HepG2 (cell line): Measurements from ENCODE around the gene NMT2. TPM values are rescaled to one million over a fixed set of nuclear protein-coding genes. Genes with fewer than 3 reads are reported as not detected.

Source experiments
- ELF1 ChIP-seq: sonication (generic); formaldehyde crosslinking; IDR thresholded peaks from 2 replicates; pipeline ENCODE4 v1.4.0; 2020; ENCODE audit warnings: missing genetic modification reagents
- HNRNPH1 ChIP-seq: fragments of 200-400 bp; formaldehyde crosslinking; optimal IDR thresholded peaks from 2 replicates; pipeline ENCODE3; 2017; ENCODE audit warnings: mild to moderate bottlenecking, low read depth, low read length
- MATR3 ChIP-seq: sonication (generic); formaldehyde crosslinking; IDR thresholded peaks from 2 replicates; pipeline ENCODE4 v1.4.0; 2020; ENCODE audit warnings: missing genetic modification reagents
- NFE2 ChIP-seq: sonication (generic); formaldehyde crosslinking; IDR thresholded peaks from 2 replicates; pipeline ENCODE4 v1.4.0; 2020; ENCODE audit warnings: missing genetic modification reagents
- PITX1 ChIP-seq: sonication (generic); formaldehyde crosslinking; IDR thresholded peaks from 2 replicates; pipeline ENCODE4 v1.5.1; 2020; ENCODE audit warnings: mild to moderate bottlenecking, missing genetic modification reagents
- SP2 ChIP-seq: sonication (generic); formaldehyde crosslinking; IDR thresholded peaks from 2 replicates; pipeline ENCODE4 v1.5.1; 2020; ENCODE audit warnings: mild to moderate bottlenecking, missing genetic modification reagents
- TBP ChIP-seq: sonication (generic); formaldehyde crosslinking; IDR thresholded peaks from 2 replicates; pipeline ENCODE4 v1.5.0; 2020; ENCODE audit warnings: missing genetic modification reagents
- ZNF251 ChIP-seq: sonication (generic); formaldehyde crosslinking; IDR thresholded peaks from 2 replicates; pipeline ENCODE4 v1.9.0; 2021; ENCODE audit warnings: mild to moderate bottlenecking, missing genetic modification reagents
- ZNF260 ChIP-seq: sonication (generic); formaldehyde crosslinking; IDR thresholded peaks from 2 replicates; pipeline ENCODE4 v1.4.0; 2020; ENCODE audit warnings: missing genetic modification reagents, low read depth, mild to moderate bottlenecking, borderline replicate concordance
- ZNF337 ChIP-seq: sonication (generic); formaldehyde crosslinking; IDR thresholded peaks from 2 replicates; pipeline ENCODE4 v1.5.1; 2020; ENCODE audit warnings: missing genetic modification reagents, low read depth, mild to moderate bottlenecking, borderline replicate concordance
- ZNF678 ChIP-seq: sonication (generic); formaldehyde crosslinking; IDR thresholded peaks from 2 replicates; pipeline ENCODE4 v1.4.0; 2020; ENCODE audit warnings: mild to moderate bottlenecking, missing genetic modification reagents
- polyA plus RNA-seq, 8 experiments: library from polyadenylated mRNA; depleted of rRNA in 3 of 8; stranded (reverse) in 7 of 8; unstranded in 1 of 8; fragments of >200 nt; fragmentation: Illumina TruSeq in 4 of 8; extraction: Trizol in 4 of 8; gene quantifications; 2 replicates each; pipeline versions ENCODE4 v1.2.1 to v1.2.3, GENCODE V29; 2011 to 2016; ENCODE audit warnings: low read depth in 4 of 8, missing spikeins in 1 of 8, mixed read lengths in 1 of 8; ENCODE audit not compliant: insufficient read depth in 1 of 8
- total RNA-seq, 5 experiments: library from RNA; depleted of rRNA; stranded (reverse); fragments of >200 nt; fragmentation: Illumina TruSeq; extraction: Trizol; gene quantifications; 2 replicates each; pipeline ENCODE4 v1.2.3, GENCODE V29; 2016; ENCODE audit warnings: low read depth in 1 of 5
- TF ChIP-seq, protein P1 (sequence below): sonication (generic); formaldehyde crosslinking; IDR thresholded peaks from 2 replicates; pipeline ENCODE4 v1.4.0; 2020; ENCODE audit warnings: mild to moderate bottlenecking, missing genetic modification reagents
- TF ChIP-seq, protein P2 (sequence below): IDR thresholded peaks from 2 replicates; pipeline ENCODE4 v1.6.1; 2016
- TF ChIP-seq, protein P3 (sequence below): sonication (generic); formaldehyde crosslinking; conservative IDR thresholded peaks from 2 replicates; pipeline ENCODE4 v1.4.0; 2020; ENCODE audit warnings: missing genetic modification reagents
- TF ChIP-seq, protein P4 (sequence below): sonication (generic); formaldehyde crosslinking; IDR thresholded peaks from 2 replicates; pipeline ENCODE4 v1.4.0; 2020; ENCODE audit warnings: mild to moderate bottlenecking, missing genetic modification reagents
- TF ChIP-seq, protein P5 (sequence below): sonication (generic); formaldehyde crosslinking; IDR thresholded peaks from 2 replicates; pipeline ENCODE4 v1.4.0; 2020; ENCODE audit warnings: missing genetic modification reagents, borderline replicate concordance

The NMT2 gene
- total and polyA plus RNA-seq, 2 of the 13 experiments (the other 11 are each of a cell fraction or from before 2014, with no cell fraction given): 10.1 to 23.8 TPM

DNA sequence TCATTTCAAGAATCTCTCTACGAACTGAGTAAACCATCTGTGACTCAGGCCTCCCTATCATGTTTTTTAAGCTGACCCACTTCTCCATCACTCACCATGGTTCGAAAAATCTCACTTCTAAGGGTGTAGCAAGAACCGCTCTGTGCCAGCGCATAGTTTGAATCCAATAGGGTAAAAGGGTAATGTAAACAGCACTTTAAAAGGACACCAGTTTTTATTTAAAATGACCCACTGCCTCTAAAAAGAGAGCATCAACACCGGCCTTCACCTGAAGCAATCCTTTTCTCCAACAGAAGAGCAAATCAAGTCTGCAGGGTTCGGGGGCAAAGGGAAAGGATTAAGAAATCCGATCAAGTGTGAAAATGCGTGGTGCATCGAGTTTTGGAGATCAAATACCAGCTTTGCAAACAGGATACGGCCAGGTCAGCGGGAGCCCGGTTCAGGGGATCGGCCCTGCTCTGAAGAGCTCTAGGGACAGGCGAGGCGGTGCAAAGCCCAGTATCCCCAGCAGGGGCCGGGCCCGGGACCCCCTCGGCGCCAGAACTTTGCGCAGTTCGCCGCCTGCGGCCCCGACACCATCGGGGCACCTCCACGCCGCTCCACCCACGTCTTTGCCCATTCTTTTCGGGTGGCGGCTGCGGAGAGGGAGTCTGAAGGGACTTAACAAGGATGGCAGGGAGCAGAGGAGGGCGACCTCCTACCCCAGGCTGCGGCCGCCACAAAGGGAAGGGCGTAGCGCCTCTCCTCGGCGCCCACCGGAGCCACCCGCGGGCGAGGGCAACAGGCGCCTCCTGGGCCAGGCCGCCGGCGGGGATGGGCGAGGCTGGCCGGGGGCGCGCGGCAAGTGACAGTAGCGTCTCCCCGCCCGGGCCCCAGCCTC, 842 bp downstream of the NMT2 start (continued):
- TF ChIP-seq, protein P1, sequence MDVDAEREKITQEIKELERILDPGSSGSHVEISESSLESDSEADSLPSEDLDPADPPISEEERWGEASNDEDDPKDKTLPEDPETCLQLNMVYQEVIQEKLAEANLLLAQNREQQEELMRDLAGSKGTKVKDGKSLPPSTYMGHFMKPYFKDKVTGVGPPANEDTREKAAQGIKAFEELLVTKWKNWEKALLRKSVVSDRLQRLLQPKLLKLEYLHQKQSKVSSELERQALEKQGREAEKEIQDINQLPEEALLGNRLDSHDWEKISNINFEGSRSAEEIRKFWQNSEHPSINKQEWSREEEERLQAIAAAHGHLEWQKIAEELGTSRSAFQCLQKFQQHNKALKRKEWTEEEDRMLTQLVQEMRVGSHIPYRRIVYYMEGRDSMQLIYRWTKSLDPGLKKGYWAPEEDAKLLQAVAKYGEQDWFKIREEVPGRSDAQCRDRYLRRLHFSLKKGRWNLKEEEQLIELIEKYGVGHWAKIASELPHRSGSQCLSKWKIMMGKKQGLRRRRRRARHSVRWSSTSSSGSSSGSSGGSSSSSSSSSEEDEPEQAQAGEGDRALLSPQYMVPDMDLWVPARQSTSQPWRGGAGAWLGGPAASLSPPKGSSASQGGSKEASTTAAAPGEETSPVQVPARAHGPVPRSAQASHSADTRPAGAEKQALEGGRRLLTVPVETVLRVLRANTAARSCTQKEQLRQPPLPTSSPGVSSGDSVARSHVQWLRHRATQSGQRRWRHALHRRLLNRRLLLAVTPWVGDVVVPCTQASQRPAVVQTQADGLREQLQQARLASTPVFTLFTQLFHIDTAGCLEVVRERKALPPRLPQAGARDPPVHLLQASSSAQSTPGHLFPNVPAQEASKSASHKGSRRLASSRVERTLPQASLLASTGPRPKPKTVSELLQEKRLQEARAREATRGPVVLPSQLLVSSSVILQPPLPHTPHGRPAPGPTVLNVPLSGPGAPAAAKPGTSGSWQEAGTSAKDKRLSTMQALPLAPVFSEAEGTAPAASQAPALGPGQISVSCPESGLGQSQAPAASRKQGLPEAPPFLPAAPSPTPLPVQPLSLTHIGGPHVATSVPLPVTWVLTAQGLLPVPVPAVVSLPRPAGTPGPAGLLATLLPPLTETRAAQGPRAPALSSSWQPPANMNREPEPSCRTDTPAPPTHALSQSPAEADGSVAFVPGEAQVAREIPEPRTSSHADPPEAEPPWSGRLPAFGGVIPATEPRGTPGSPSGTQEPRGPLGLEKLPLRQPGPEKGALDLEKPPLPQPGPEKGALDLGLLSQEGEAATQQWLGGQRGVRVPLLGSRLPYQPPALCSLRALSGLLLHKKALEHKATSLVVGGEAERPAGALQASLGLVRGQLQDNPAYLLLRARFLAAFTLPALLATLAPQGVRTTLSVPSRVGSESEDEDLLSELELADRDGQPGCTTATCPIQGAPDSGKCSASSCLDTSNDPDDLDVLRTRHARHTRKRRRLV (CRISPR knock-in tag): no peak
- TF ChIP-seq ZNF260 (CRISPR knock-in tag) (no peak), ZNF337 (CRISPR knock-in tag) (no peak), PITX1 (CRISPR knock-in tag) (no peak), NFE2 (CRISPR knock-in tag) (no peak), SP2 (CRISPR knock-in tag) (no peak), ZNF678 (CRISPR knock-in tag) (no peak), HNRNPH1 (no peak), ZNF251 (no peak), TBP (CRISPR knock-in tag) (no peak), ELF1 (CRISPR knock-in tag) (no peak), MATR3 (CRISPR knock-in tag) (no peak)
- TF ChIP-seq, protein P2, sequence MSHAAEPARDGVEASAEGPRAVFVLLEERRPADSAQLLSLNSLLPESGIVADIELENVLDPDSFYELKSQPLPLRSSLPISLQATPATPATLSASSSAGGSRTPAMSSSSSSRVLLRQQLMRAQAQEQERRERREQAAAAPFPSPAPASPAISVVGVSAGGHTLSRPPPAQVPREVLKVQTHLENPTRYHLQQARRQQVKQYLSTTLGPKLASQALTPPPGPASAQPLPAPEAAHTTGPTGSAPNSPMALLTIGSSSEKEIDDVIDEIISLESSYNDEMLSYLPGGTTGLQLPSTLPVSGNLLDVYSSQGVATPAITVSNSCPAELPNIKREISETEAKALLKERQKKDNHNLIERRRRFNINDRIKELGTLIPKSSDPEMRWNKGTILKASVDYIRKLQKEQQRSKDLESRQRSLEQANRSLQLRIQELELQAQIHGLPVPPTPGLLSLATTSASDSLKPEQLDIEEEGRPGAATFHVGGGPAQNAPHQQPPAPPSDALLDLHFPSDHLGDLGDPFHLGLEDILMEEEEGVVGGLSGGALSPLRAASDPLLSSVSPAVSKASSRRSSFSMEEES (CRISPR knock-in tag): no peak
- TF ChIP-seq, protein P3, sequence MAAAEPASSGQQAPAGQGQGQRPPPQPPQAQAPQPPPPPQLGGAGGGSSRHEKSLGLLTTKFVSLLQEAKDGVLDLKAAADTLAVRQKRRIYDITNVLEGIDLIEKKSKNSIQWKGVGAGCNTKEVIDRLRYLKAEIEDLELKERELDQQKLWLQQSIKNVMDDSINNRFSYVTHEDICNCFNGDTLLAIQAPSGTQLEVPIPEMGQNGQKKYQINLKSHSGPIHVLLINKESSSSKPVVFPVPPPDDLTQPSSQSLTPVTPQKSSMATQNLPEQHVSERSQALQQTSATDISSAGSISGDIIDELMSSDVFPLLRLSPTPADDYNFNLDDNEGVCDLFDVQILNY (CRISPR knock-in tag): no peak
- TF ChIP-seq, protein P4, sequence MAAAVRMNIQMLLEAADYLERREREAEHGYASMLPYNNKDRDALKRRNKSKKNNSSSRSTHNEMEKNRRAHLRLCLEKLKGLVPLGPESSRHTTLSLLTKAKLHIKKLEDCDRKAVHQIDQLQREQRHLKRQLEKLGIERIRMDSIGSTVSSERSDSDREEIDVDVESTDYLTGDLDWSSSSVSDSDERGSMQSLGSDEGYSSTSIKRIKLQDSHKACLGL (CRISPR knock-in tag): no peak; the same call in 1 of the 2 replicates
- TF ChIP-seq, protein P5, sequence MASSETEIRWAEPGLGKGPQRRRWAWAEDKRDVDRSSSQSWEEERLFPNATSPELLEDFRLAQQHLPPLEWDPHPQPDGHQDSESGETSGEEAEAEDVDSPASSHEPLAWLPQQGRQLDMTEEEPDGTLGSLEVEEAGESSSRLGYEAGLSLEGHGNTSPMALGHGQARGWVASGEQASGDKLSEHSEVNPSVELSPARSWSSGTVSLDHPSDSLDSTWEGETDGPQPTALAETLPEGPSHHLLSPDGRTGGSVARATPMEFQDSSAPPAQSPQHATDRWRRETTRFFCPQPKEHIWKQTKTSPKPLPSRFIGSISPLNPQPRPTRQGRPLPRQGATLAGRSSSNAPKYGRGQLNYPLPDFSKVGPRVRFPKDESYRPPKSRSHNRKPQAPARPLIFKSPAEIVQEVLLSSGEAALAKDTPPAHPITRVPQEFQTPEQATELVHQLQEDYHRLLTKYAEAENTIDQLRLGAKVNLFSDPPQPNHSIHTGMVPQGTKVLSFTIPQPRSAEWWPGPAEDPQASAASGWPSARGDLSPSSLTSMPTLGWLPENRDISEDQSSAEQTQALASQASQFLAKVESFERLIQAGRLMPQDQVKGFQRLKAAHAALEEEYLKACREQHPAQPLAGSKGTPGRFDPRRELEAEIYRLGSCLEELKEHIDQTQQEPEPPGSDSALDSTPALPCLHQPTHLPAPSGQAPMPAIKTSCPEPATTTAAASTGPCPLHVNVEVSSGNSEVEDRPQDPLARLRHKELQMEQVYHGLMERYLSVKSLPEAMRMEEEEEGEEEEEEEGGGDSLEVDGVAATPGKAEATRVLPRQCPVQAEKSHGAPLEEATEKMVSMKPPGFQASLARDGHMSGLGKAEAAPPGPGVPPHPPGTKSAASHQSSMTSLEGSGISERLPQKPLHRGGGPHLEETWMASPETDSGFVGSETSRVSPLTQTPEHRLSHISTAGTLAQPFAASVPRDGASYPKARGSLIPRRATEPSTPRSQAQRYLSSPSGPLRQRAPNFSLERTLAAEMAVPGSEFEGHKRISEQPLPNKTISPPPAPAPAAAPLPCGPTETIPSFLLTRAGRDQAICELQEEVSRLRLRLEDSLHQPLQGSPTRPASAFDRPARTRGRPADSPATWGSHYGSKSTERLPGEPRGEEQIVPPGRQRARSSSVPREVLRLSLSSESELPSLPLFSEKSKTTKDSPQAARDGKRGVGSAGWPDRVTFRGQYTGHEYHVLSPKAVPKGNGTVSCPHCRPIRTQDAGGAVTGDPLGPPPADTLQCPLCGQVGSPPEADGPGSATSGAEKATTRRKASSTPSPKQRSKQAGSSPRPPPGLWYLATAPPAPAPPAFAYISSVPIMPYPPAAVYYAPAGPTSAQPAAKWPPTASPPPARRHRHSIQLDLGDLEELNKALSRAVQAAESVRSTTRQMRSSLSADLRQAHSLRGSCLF: no peak
